ENCODE data around the gene DUOXA2. TPM values are rescaled to one million over a fixed set of nuclear protein-coding genes. Genes with fewer than 3 reads are reported as not detected.

Gene DUOXA2
- polyA plus RNA-seq, 2 of the 4 experiments (the other 2 are of a cell fraction): not detected

DNA sequence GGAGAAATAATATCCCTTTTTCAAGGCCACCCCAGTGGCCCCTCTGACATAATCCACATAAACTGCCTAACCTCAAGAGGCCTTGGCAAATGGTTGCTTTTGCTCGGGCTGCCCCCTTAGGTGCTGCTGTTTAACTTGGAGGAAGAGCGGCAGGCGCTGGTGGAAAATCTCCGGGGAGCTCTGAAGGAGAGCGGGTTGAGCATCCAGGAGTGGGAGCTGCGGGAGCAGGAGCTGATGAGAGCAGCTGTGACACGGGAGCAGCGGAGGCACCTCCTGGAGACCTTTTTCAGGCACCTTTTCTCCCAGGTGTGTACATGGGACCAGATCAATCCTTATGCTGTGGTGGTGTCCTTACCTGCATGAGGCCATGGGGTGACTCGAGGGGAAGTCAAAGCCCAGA is 30.6 kb downstream of the DUOXA2 start:
- no peak for DNase-seq (ENCODE audit: low read depth in 1 of 2, low spot score in 1 of 2)
- 74% methylated on average over 9 of the region's 9 CpGs for WGBS (ENCODE audit: missing lambda C conversion rate)
- POLR2A ChIA-PET: no interaction called here
- no peak for ATAC-seq
- Histone ChIP-seq H3K4me3 (no peak overlapping the region), H3K4me1 (no peaks in the 10 kb centered on the region), H3K4me2 (no peak overlapping the region), H3K9me3 (no peaks in the 10 kb centered on the region), H3K27ac (no peak overlapping the region)
- TF ChIP-seq RARB (CRISPR knock-in tag; IDR thresholded peaks at IDR 0.05) (no peak), ESRRA (IDR thresholded peaks at IDR 0.05; ENCODE audit: borderline replicate concordance, low read length) (no peak), NFE2L2 (conservative IDR thresholded peaks at IDR 0.05; ENCODE audit: low read length) (no peak)
- TF ChIP-seq, protein P1, sequence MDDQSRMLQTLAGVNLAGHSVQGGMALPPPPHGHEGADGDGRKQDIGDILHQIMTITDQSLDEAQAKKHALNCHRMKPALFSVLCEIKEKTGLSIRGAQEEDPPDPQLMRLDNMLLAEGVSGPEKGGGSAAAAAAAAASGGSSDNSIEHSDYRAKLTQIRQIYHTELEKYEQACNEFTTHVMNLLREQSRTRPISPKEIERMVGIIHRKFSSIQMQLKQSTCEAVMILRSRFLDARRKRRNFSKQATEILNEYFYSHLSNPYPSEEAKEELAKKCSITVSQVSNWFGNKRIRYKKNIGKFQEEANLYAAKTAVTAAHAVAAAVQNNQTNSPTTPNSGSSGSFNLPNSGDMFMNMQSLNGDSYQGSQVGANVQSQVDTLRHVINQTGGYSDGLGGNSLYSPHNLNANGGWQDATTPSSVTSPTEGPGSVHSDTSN (IDR thresholded peaks at IDR 0.05): no peak
- no peak for FAIRE-seq
- CTCF ChIA-PET: interaction anchor here (1.3 to 1.4 kb wide), 2 partner anchors 18 kb away, joined by 4 to 10 read pairs; no protein-coding TSS in a partner anchor

DNA sequence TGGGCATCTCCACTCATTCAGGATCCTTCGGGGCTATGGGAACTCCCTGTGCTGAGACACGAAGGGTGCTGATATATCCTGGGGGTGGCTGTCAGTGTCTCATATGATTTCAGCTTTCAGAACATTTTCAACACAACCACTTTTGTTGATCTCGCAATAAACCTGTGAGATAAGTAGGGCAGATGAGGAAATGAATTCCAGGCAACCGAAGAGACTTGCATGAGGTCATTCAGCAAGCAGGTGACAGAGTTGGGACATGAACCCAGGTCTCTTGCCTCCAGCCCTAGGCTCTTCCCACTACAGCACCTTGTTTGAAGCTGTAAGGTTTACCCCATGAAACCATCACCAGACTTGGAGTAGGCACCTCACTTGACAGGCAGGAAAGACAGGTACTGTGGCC is 32.3 kb downstream of the DUOXA2 start:
- no peak for TF ChIP-seq ATOH8 (CRISPR knock-in tag; IDR thresholded peaks at IDR 0.05; ENCODE audit: low read depth)
- TF ChIP-seq NPAS2 (CRISPR knock-in tag; IDR thresholded peaks at IDR 0.05; ENCODE audit: borderline replicate concordance): no peak
- TF ChIP-seq ZC3H11A (IDR thresholded peaks at IDR 0.05): no peak
- no peak for TF ChIP-seq SMC3 (IDR thresholded peaks at IDR 0.05)
- TF ChIP-seq, protein P1 (IDR thresholded peaks at IDR 0.05): no peak
- TF ChIP-seq HEYL (CRISPR knock-in tag; IDR thresholded peaks at IDR 0.05): no peak
- TF ChIP-seq ELK1 (IDR thresholded peaks at IDR 0.05; ENCODE audit: low read depth, low read length): no peak
- no peak for TF ChIP-seq CHD4 (IDR thresholded peaks at IDR 0.05; ENCODE audit: borderline replicate concordance)
- TF ChIP-seq, protein P2, sequence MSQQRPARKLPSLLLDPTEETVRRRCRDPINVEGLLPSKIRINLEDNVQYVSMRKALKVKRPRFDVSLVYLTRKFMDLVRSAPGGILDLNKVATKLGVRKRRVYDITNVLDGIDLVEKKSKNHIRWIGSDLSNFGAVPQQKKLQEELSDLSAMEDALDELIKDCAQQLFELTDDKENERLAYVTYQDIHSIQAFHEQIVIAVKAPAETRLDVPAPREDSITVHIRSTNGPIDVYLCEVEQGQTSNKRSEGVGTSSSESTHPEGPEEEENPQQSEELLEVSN (IDR thresholded peaks at IDR 0.05; ENCODE audit: borderline replicate concordance, low read depth): no peak
- TF ChIP-seq CHD2 (IDR thresholded peaks at IDR 0.05; ENCODE audit: low read length, partially characterized antibody): no peak
- TF ChIP-seq SREBF2 (IDR thresholded peaks at IDR 0.05): no peak
- TF ChIP-seq JUN (IDR thresholded peaks at IDR 0.05): no peak
- TF ChIP-seq CEBPB (IDR thresholded peaks at IDR 0.05): no peak
- CTCF ChIA-PET: interaction anchor here (0.7 to 1.4 kb wide), 3 partner anchors 17 to 59 kb away, joined by 3 to 10 read pairs (median 3); no protein-coding TSS in a partner anchor
- H3K4me1 ChIP-seq: no peaks in the 10 kb centered on the region
- POLR2A ChIA-PET: no interaction called here
- H3K4me3 ChIP-seq: no peak overlapping the region
- no peaks in the 10 kb centered on the region for H3K9me3 ChIP-seq
- no peak for DNase-seq (ENCODE audit: low read depth in 1 of 2, low spot score in 1 of 2)
- 72% methylated on average over 4 of the region's 4 CpGs for WGBS (ENCODE audit: missing lambda C conversion rate)
- no peak overlapping the region for H3K4me2 ChIP-seq
- no peak for FAIRE-seq
- ATAC-seq: no peak
- H3K27ac ChIP-seq: no peak overlapping the region

DNA sequence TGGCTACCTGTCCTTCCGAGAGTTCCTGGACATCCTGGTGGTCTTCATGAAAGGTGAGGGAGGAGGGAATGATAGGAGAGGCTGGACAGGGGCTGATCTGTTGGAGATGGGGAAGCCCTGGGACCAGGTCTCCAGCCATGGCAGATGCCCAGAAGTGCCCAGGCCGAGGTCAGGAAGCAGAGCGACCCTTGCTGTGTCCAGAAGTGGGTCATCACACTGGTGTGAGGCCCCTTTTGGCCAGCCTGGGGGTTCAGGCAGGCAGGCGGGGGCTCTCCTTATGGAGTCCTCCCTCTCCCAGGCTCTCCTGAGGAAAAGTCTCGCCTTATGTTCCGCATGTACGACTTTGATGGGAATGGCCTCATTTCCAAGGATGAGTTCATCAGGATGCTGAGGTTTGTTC is 33.5 kb downstream of the DUOXA2 start:
- FAIRE-seq: no peak

More for the DNA sequence above, 33.5 kb downstream of the DUOXA2 start:
- 77% methylated on average over 5 of the region's 7 CpGs for WGBS (ENCODE audit: missing lambda C conversion rate)
- TF ChIP-seq KDM1A (IDR thresholded peaks at IDR 0.05; ENCODE audit: low read depth) (no peak), HOXB13 (CRISPR knock-in tag; IDR thresholded peaks at IDR 0.05; ENCODE audit: low read depth) (no peak), SMC3 (IDR thresholded peaks at IDR 0.05) (no peak), MYC (IDR thresholded peaks at IDR 0.05; ENCODE audit: borderline replicate concordance, low read length) (no peak), NPAS2 (CRISPR knock-in tag; IDR thresholded peaks at IDR 0.05; ENCODE audit: borderline replicate concordance) (no peak), HDAC2 (IDR thresholded peaks at IDR 0.05) (no peak), ZC3H11A (IDR thresholded peaks at IDR 0.05) (no peak), TFCP2L1 (CRISPR knock-in tag; IDR thresholded peaks at IDR 0.05) (no peak), CHD2 (IDR thresholded peaks at IDR 0.05; ENCODE audit: low read length, partially characterized antibody) (no peak), ESRRA (IDR thresholded peaks at IDR 0.05; ENCODE audit: borderline replicate concordance, low read length) (no peak), ZNF302 (CRISPR knock-in tag; IDR thresholded peaks at IDR 0.05) (no peak), EHMT2 (IDR thresholded peaks at IDR 0.05; ENCODE audit: low read depth) (no peak), JUN (IDR thresholded peaks at IDR 0.05) (no peak)
- TF ChIP-seq, protein P1 (IDR thresholded peaks at IDR 0.05): no peak
- TF ChIP-seq, protein P3, sequence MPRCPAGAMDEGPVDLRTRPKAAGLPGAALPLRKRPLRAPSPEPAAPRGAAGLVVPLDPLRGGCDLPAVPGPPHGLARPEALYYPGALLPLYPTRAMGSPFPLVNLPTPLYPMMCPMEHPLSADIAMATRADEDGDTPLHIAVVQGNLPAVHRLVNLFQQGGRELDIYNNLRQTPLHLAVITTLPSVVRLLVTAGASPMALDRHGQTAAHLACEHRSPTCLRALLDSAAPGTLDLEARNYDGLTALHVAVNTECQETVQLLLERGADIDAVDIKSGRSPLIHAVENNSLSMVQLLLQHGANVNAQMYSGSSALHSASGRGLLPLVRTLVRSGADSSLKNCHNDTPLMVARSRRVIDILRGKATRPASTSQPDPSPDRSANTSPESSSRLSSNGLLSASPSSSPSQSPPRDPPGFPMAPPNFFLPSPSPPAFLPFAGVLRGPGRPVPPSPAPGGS (IDR thresholded peaks at IDR 0.05): no peak
- ATAC-seq (no peak), DNase-seq (ENCODE audit: low read depth in 1 of 2, low spot score in 1 of 2) (no peak)
- CTCF ChIA-PET: no interaction called here
- no peaks in the 10 kb centered on the region for H3K4me1 ChIP-seq
- no peak overlapping the region for H3K27ac ChIP-seq
- POLR2A ChIA-PET: no interaction called here
- H3K4me3 ChIP-seq: no peak overlapping the region
- no peaks in the 10 kb centered on the region for H3K9me3 ChIP-seq
- H3K4me2 ChIP-seq: no peak overlapping the region
